ENCODE data around the gene CCDC60.

- TF ChIP-seq HDGF (IDR thresholded peaks at IDR 0.05; ENCODE audit: borderline replicate concordance) (no peak), SP1 (IDR thresholded peaks at IDR 0.05) (no peak), ELF4 (IDR thresholded peaks at IDR 0.05) (no peak), FOXM1 (IDR thresholded peaks at IDR 0.05; ENCODE audit: borderline replicate concordance) (no peak), BHLHE40 (IDR thresholded peaks at IDR 0.05; ENCODE audit: borderline replicate concordance) (no peak), ZNF384 (IDR thresholded peaks at IDR 0.05) (no peak), NFRKB (IDR thresholded peaks at IDR 0.05) (no peak)
These were observed 128.8 kb downstream of the CCDC60 start for GRCh38 chr12:119463211-119463926.
